Nephron (organoid): ENCODE results near the gene PUS3.

Source experiments
- H3K27ac Mint-ChIP-seq, 3 experiments: 2 replicates each; pipeline ENCODE4 v1.8.0; 2020; ENCODE audit warnings: mixed read lengths in 3 of 3, mild to moderate bottlenecking in 2 of 3, moderate library complexity in 1 of 3
- H3K27me3 Mint-ChIP-seq: 2 replicates; pipeline ENCODE4 v1.8.0; 2021; ENCODE audit warnings: low read depth, mild to moderate bottlenecking, moderate library complexity, mixed read lengths
- H3K36me3 Mint-ChIP-seq: 2 replicates; pipeline ENCODE4 v1.8.0; 2020; ENCODE audit warnings: low read depth, mixed read lengths
- H3K4me1 Mint-ChIP-seq: 2 replicates; pipeline ENCODE4 v1.8.0; 2020; ENCODE audit warnings: mixed read lengths
- H3K4me3 Mint-ChIP-seq, 3 experiments: 2 replicates each; pipeline ENCODE4 v1.8.0; 2020; ENCODE audit warnings: mild to moderate bottlenecking in 3 of 3, mixed read lengths in 3 of 3, moderate library complexity in 2 of 3
- H3K9me3 Mint-ChIP-seq: 2 replicates; pipeline ENCODE4 v1.8.0; 2020; ENCODE audit warnings: mixed read lengths
- CTCF ChIP-seq, 3 experiments: fragments of 200-600 bp; sonication (generic); IDR thresholded peaks; one replicate each; pipeline ENCODE4 v1.5.0; 2021; ENCODE audit warnings: antibody characterized with exemption in 3 of 3; ENCODE audit not compliant: unreplicated experiment in 3 of 3

The PUS3 gene

DNA sequence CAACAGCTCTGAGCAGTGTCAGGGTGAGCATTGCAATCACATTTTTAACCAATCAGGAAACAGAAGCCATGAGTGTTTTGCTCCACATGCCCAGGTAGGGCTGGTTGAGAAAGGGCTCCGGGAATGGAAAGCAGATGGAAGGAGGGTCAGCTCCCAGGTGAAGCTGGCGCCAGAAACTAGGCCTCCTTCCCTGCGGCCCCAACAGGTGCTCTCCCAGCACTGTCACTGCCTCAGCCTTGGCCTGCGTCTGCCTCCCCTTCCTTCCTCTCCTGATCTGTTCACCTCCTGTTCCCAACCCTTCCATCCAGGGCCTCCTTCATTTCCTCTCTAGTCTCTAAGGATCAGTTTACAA is 38.2 kb upstream of the PUS3 start:
- no peaks in the 10 kb centered on the region for H3K36me3 Mint-ChIP-seq
- H3K27ac Mint-ChIP-seq: peak overlapping the region; percentile 65 to 96 (median 88)
- H3K9me3 Mint-ChIP-seq: no peaks in the 10 kb centered on the region
- peaks cover 8% of the 10 kb centered on the region for H3K27me3 Mint-ChIP-seq
- no peak for TF ChIP-seq CTCF (IDR thresholded peaks at IDR 0.05; ENCODE audit: unreplicated experiment in 3 of 3)
- H3K4me3 Mint-ChIP-seq: no peak overlapping the region
- H3K4me1 Mint-ChIP-seq: peaks cover 61% of the 10 kb centered on the region

GRCh38 chr11:125940145-125940544 is 37.1 kb upstream of the PUS3 start:
- TF ChIP-seq CTCF (IDR thresholded peaks at IDR 0.05; ENCODE audit: unreplicated experiment in 3 of 3): no peak
- H3K4me3 Mint-ChIP-seq: no peak overlapping the region
- H3K36me3 Mint-ChIP-seq: no peaks in the 10 kb centered on the region
- H3K27me3 Mint-ChIP-seq: peaks cover 8% of the 10 kb centered on the region
- peaks cover 68% of the 10 kb centered on the region for H3K4me1 Mint-ChIP-seq
- no peaks in the 10 kb centered on the region for H3K9me3 Mint-ChIP-seq
- H3K27ac Mint-ChIP-seq: peak overlapping the region in 2 of 3 experiments; percentile 16 to 54

GRCh38 chr11:125939081-125939521 is 36.1 kb upstream of the PUS3 start:
- no peaks in the 10 kb centered on the region for H3K9me3 Mint-ChIP-seq
- peaks cover 4% of the 10 kb centered on the region for H3K27me3 Mint-ChIP-seq
- H3K4me1 Mint-ChIP-seq: peaks cover 65% of the 10 kb centered on the region
- peak overlapping the region; percentile 68 to 95 (median 93) for H3K27ac Mint-ChIP-seq
- H3K36me3 Mint-ChIP-seq: no peaks in the 10 kb centered on the region
- peak overlapping the region in 1 of 3 experiments; percentile 67 for H3K4me3 Mint-ChIP-seq
- TF ChIP-seq CTCF (IDR thresholded peaks at IDR 0.05; ENCODE audit: unreplicated experiment in 3 of 3): no peak

- peak overlapping the region; percentile 68 to 95 (median 93) for H3K27ac Mint-ChIP-seq
- peaks cover 66% of the 10 kb centered on the region for H3K4me1 Mint-ChIP-seq
- TF ChIP-seq CTCF (IDR thresholded peaks at IDR 0.05; ENCODE audit: unreplicated experiment in 3 of 3): no peak
- no peaks in the 10 kb centered on the region for H3K36me3 Mint-ChIP-seq
- no peaks in the 10 kb centered on the region for H3K9me3 Mint-ChIP-seq
- no peak overlapping the region for H3K4me3 Mint-ChIP-seq
- H3K27me3 Mint-ChIP-seq: peaks cover 4% of the 10 kb centered on the region
Measured at GRCh38 chr11:125938418-125938817, 35.4 kb upstream of the PUS3 start.

DNA sequence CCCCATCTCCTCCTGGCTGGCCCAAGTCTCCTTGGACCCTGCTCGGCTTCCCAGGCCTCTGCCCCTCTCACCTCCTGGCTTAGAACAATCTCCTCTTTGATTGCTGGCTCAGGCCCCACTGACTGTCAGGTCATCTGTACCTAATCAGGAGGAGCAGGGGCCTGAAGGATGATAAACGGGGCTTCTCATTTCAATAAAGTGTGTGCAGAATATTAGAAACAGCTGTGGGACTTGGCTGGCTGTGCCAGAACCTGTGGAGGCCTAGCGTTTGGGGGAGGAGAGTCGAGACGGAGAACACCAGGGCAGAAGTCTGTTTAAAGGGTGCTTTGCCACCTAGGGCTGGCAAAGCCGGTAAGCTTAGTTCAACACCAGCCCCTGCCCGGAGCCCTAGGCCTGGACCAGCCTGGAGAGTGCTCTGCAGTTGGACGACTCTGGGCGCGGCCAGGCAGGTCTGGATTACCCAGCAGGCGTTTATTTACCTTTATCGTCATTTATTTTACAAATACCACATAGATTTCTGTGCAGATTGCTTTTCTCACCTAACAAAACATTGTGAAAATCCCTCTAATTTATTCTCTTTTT is 32.7 kb upstream of the PUS3 start:
- no peaks in the 10 kb centered on the region for H3K36me3 Mint-ChIP-seq
- TF ChIP-seq CTCF (IDR thresholded peaks at IDR 0.05; ENCODE audit: unreplicated experiment in 3 of 3): no peak
- peak overlapping the region in 1 of 3 experiments; percentile 8 for H3K4me3 Mint-ChIP-seq
- peaks cover 66% of the 10 kb centered on the region for H3K4me1 Mint-ChIP-seq
- H3K27ac Mint-ChIP-seq: peak overlapping the region; percentile 91 to 96 (median 91)
- H3K27me3 Mint-ChIP-seq: peaks cover 5% of the 10 kb centered on the region
- H3K9me3 Mint-ChIP-seq: no peaks in the 10 kb centered on the region

- peaks cover 8% of the 10 kb centered on the region for H3K27me3 Mint-ChIP-seq
- H3K27ac Mint-ChIP-seq: peak overlapping the region; percentile 91 to 96 (median 91)
- H3K4me1 Mint-ChIP-seq: peaks cover 62% of the 10 kb centered on the region
- TF ChIP-seq CTCF (IDR thresholded peaks at IDR 0.05; ENCODE audit: unreplicated experiment in 3 of 3): no peak
- H3K36me3 Mint-ChIP-seq: no peaks in the 10 kb centered on the region
- H3K4me3 Mint-ChIP-seq: peak overlapping the region in 1 of 3 experiments; percentile 11
- no peaks in the 10 kb centered on the region for H3K9me3 Mint-ChIP-seq
Measured at GRCh38 chr11:125935056-125935455, 32.0 kb upstream of the PUS3 start.
